ENCODE data around the gene DMBT1. TPM values are rescaled to one million over a fixed set of nuclear protein-coding genes. Genes with fewer than 3 reads are reported as not detected.

The DMBT1 gene
- total RNA-seq, 1 donor from 2014 or later: not detected

DNA sequence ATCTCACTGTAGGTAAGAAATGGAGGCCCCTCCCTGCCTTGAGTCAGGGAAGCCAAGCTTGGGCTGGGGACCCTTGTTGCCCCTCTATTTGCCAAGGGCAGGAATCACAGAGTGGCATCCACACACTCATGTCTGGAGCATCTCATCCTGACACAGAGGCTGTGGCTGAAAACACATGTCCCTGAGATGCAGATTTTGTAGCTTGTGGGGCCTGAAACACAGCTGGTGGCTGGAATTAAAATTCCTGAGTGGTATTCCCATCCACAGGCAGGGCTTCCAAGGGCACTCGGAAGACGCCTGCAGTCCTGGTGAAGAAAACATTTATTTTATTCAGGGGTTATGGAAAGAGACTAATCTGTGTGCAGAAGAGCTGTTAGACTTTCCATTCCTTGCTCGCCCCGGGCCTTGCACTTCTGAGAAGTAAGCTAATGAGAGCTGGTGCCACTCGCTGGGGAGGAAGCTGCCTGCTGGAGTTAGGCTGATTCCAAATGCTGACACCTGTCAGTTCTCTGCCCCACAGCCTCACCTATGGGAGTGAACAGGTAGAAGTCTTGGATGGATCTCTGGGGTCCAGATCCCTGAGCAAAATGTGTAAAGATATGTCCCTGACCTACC, 103.1 kb downstream of the DMBT1 start:
- H3F3A ChIP-seq (ENCODE audit: low read depth): no peaks in the 10 kb centered on the region
- no peaks in the 10 kb centered on the region for H3K4me1 ChIP-seq
- H3K79me2 ChIP-seq (ENCODE audit: low read depth): no peaks in the 10 kb centered on the region
- H3K4me3 ChIP-seq: no peak overlapping the region
- H3K9me3 ChIP-seq (ENCODE audit: low read depth): no peaks in the 10 kb centered on the region
- H3K4me3 Mint-ChIP-seq: no peak overlapping the region
- TF ChIP-seq, protein P1, sequence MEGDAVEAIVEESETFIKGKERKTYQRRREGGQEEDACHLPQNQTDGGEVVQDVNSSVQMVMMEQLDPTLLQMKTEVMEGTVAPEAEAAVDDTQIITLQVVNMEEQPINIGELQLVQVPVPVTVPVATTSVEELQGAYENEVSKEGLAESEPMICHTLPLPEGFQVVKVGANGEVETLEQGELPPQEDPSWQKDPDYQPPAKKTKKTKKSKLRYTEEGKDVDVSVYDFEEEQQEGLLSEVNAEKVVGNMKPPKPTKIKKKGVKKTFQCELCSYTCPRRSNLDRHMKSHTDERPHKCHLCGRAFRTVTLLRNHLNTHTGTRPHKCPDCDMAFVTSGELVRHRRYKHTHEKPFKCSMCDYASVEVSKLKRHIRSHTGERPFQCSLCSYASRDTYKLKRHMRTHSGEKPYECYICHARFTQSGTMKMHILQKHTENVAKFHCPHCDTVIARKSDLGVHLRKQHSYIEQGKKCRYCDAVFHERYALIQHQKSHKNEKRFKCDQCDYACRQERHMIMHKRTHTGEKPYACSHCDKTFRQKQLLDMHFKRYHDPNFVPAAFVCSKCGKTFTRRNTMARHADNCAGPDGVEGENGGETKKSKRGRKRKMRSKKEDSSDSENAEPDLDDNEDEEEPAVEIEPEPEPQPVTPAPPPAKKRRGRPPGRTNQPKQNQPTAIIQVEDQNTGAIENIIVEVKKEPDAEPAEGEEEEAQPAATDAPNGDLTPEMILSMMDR (IDR thresholded peaks at IDR 0.05): no peak
- TF ChIP-seq EZH2phosphoT487 (IDR thresholded peaks at IDR 0.05) (no peak), EZH2 (IDR thresholded peaks at IDR 0.05) (no peak)
- H3K27me3 ChIP-seq: no peaks in the 10 kb centered on the region
- no peak overlapping the region for H2AFZ ChIP-seq (replicated peaks)
- H3K9ac ChIP-seq: no peak overlapping the region
- H3K27ac Mint-ChIP-seq: no peak overlapping the region
- H3K4me2 ChIP-seq: no peak overlapping the region
- no peaks in the 10 kb centered on the region for H3K36me3 ChIP-seq
- no peak for DNase-seq (ENCODE audit: low spot score)
- H3K27me3 Mint-ChIP-seq (ENCODE audit: insufficient read depth, low read depth): no peaks in the 10 kb centered on the region
- no peaks in the 10 kb centered on the region for H3K9me3 Mint-ChIP-seq
- H3K4me1 Mint-ChIP-seq: no peaks in the 10 kb centered on the region
- no peak overlapping the region for H3K27ac ChIP-seq
- no peaks in the 10 kb centered on the region for H4K20me1 ChIP-seq (ENCODE audit: low read depth)
- H3K36me3 Mint-ChIP-seq: no peaks in the 10 kb centered on the region

DNA sequence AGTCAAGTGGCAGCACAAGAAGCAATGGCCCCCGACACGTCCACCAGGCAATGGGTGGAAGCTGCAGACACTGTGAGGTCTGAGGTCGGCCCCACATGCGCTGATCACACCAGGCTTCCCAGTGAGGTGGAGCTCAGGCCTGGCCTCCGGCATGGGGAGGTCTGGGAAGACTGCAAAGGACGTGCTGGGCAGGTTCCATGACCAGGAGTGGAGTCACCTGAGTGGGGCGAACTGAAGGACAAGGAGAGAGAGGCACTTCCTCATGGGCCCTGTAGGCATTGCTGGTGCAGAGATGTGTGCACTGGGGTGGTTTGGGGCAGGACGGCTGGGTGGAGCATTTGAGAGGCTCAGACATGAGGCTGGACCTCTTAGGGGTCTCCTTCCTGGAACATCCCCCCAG, 103.9 kb downstream of the DMBT1 start:
- Histone ChIP-seq H3F3A (ENCODE audit: low read depth) (no peaks in the 10 kb centered on the region), H3K36me3 (no peaks in the 10 kb centered on the region), H3K4me3 (no peak overlapping the region), H3K4me1 (no peaks in the 10 kb centered on the region), H3K9ac (no peak overlapping the region), H3K9me3 (ENCODE audit: low read depth) (no peaks in the 10 kb centered on the region), H2AFZ (replicated peaks) (no peak overlapping the region), H3K4me2 (no peak overlapping the region), H4K20me1 (ENCODE audit: low read depth) (no peaks in the 10 kb centered on the region), H3K27ac (no peak overlapping the region), H3K79me2 (ENCODE audit: low read depth) (no peaks in the 10 kb centered on the region), H3K27me3 (no peaks in the 10 kb centered on the region)
- H3K27me3 Mint-ChIP-seq (ENCODE audit: insufficient read depth, low read depth): peaks cover 2% of the 10 kb centered on the region
- H3K9me3 Mint-ChIP-seq: no peaks in the 10 kb centered on the region
- TF ChIP-seq EZH2 (IDR thresholded peaks at IDR 0.05) (no peak), EZH2phosphoT487 (IDR thresholded peaks at IDR 0.05) (no peak)
- TF ChIP-seq, protein P1 (IDR thresholded peaks at IDR 0.05): no peak
- no peak for DNase-seq (ENCODE audit: low spot score)
- H3K4me1 Mint-ChIP-seq: no peaks in the 10 kb centered on the region
- H3K4me3 Mint-ChIP-seq: no peak overlapping the region
- H3K36me3 Mint-ChIP-seq: no peaks in the 10 kb centered on the region
- H3K27ac Mint-ChIP-seq: no peak overlapping the region

DNA sequence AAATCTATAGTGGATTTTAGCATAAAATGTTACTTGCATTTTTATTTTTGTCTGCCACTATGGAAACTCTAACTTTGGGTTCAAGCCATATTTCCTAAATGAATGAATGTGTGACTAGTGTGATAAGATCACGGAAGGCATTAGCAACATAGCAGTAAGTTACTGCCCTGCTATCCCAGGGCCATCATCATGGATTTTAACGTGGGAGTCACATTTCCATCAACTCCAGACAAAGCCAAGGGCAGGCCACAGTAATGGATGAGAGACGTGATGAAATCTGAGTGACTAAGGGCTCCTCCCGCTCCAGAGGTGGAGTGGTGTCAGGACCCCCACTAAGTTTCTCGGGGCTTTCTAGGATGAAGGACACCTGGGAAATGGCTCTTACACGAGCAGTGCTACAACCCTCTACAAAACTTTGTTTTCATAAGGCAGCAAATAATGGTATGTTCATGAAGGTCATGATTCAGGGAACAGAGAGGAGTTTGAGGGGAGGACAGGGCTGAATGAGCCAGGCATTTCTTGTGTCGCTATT, 104.8 kb downstream of the DMBT1 start:
- Mint-ChIP-seq H3K4me1 (no peaks in the 10 kb centered on the region), H3K27ac (no peak overlapping the region), H3K36me3 (no peaks in the 10 kb centered on the region), H3K27me3 (ENCODE audit: insufficient read depth, low read depth) (peaks cover 2% of the 10 kb centered on the region), H3K9me3 (no peaks in the 10 kb centered on the region), H3K4me3 (no peak overlapping the region)
- Histone ChIP-seq H2AFZ (replicated peaks) (no peak overlapping the region), H3K4me2 (no peak overlapping the region), H3K9ac (no peak overlapping the region), H3K27ac (no peak overlapping the region), H3K79me2 (ENCODE audit: low read depth) (no peaks in the 10 kb centered on the region), H3F3A (ENCODE audit: low read depth) (no peaks in the 10 kb centered on the region), H4K20me1 (ENCODE audit: low read depth) (no peaks in the 10 kb centered on the region), H3K36me3 (no peaks in the 10 kb centered on the region), H3K4me1 (no peaks in the 10 kb centered on the region), H3K27me3 (no peaks in the 10 kb centered on the region), H3K9me3 (ENCODE audit: low read depth) (no peaks in the 10 kb centered on the region), H3K4me3 (no peak overlapping the region)
- no peak for DNase-seq (ENCODE audit: low spot score)
- no peak for TF ChIP-seq EZH2phosphoT487 (IDR thresholded peaks at IDR 0.05)
- TF ChIP-seq EZH2 (IDR thresholded peaks at IDR 0.05): no peak
- TF ChIP-seq, protein P1 (IDR thresholded peaks at IDR 0.05): no peak
